ENCODE data around the gene ARHGEF2.

ARHGEF2 gene

GRCh38 chr1:155909894-155910293, 68.5 kb downstream of the ARHGEF2 start:
- no peak for DNase-seq

GRCh38 chr1:155904261-155904660, 74.1 kb downstream of the ARHGEF2 start:
- no peak for DNase-seq

GRCh38 chr1:155900161-155900560, 78.2 kb downstream of the ARHGEF2 start:
- DNase-seq = no peak

- no peak for DNase-seq
Observed at GRCh38 chr1:155899683-155900082, 78.7 kb downstream of the ARHGEF2 start.

- DNase-seq = no peak
Observed at GRCh38 chr1:155898888-155899287, 79.5 kb downstream of the ARHGEF2 start.

GRCh38 chr1:155897746-155898145, 80.6 kb downstream of the ARHGEF2 start:
- no peak for DNase-seq
